PFSK-1 (cell line): Measurements from ENCODE around the gene DPEP1.
A peak's percentile ranks its signal among the peaks of the same experiment; 100 is the strongest.

Experiments
- FOXP2 ChIP-seq: optimal IDR thresholded peaks from 2 replicates; pipeline ENCODE3; 2011; ENCODE audit warnings: borderline replicate concordance, control low read depth, inconsistent platforms; ENCODE audit not compliant: insufficient read depth; ENCODE audit errors: extremely low read length, extremely low read depth
- POLR2AphosphoS5 ChIP-seq: IDR thresholded peaks from 2 replicates; pipeline ENCODE4 v1.6.1; 2012; ENCODE audit warnings: low read depth, mild to moderate bottlenecking, control low read depth, low read length, moderate library complexity
- REST ChIP-seq, 2 experiments: IDR thresholded peaks; 2 replicates each; pipeline versions ENCODE4 v1.6.1 to v1.8.0; 2011 to 2012; ENCODE audit warnings: low read depth in 2 of 2, low read length in 2 of 2, control low read depth in 1 of 2, inconsistent platforms in 1 of 2, mild to moderate bottlenecking in 1 of 2, moderate library complexity in 1 of 2; ENCODE audit not compliant: insufficient read depth in 1 of 2
- SIN3A ChIP-seq: IDR thresholded peaks from 2 replicates; pipeline ENCODE4 v1.6.1; 2012; ENCODE audit warnings: mild to moderate bottlenecking, low read length, moderate library complexity, borderline replicate concordance; ENCODE audit not compliant: insufficient read depth
- TAF1 ChIP-seq: IDR thresholded peaks from 2 replicates; pipeline ENCODE4 v1.6.1; 2012; ENCODE audit warnings: low read length, control low read depth, borderline replicate concordance; ENCODE audit not compliant: insufficient read depth

The DPEP1 gene

GRCh38 chr16:89621698-89622409 is 8.4 kb downstream of the DPEP1 start:
- TF ChIP-seq FOXP2, result no peak
- no peak for TF ChIP-seq TAF1
- TF ChIP-seq SIN3A, result no peak
- no peak for TF ChIP-seq POLR2AphosphoS5
- no peak for TF ChIP-seq REST (IDR thresholded peaks at IDR 0.05; ENCODE audit: insufficient read depth in 1 of 2, low read depth in 2 of 2, low read length in 2 of 2)

- TF ChIP-seq POLR2AphosphoS5 (no peak), FOXP2 (peak; percentile 37)
Measured at GRCh38 chr16:89623511-89624261, 10.2 kb downstream of the DPEP1 start.

GRCh38 chr16:89624777-89625761 is 11.6 kb downstream of the DPEP1 start:
- TF ChIP-seq POLR2AphosphoS5, result no peak
- no peak for TF ChIP-seq FOXP2
- TF ChIP-seq TAF1, result no peak
- no peak for TF ChIP-seq REST (IDR thresholded peaks at IDR 0.05; ENCODE audit: insufficient read depth in 1 of 2, low read depth in 2 of 2, low read length in 2 of 2)
- no peak for TF ChIP-seq SIN3A

- TF ChIP-seq TAF1 (no peak), SIN3A (no peak), POLR2AphosphoS5 (no peak), REST (IDR thresholded peaks at IDR 0.05; ENCODE audit: insufficient read depth in 1 of 2, low read depth in 2 of 2, low read length in 2 of 2) (no peak), FOXP2 (no peak)
Measured at GRCh38 chr16:89629827-89630610, 16.6 kb downstream of the DPEP1 start.

GRCh38 chr16:89633064-89633631 is 19.7 kb downstream of the DPEP1 start:
- no peak for TF ChIP-seq FOXP2
- no peak for TF ChIP-seq TAF1
- TF ChIP-seq POLR2AphosphoS5, result no peak
- TF ChIP-seq REST (IDR thresholded peaks at IDR 0.05; ENCODE audit: insufficient read depth in 1 of 2, low read depth in 2 of 2, low read length in 2 of 2), result no peak
- TF ChIP-seq SIN3A, result no peak
